Measurements from ENCODE around the gene FGF10.

FGF10 gene

DNA sequence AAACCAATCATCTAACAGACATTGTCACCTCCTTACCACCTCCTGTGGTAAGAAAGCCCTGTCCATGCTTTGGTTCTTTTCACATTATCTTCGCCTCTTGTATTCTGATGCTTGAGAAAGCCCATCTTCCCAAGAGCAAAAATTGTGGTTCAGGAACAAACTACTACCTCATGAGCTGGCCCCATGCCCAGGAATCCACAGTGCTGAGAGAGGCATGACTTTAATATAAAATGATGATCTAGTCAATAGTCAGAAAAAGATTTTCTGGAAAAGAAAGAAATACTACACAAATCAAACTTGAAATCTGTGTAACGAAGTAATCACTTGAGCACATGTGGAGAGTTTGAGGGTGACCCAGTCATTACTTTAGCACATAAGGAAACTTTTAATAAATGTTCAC, 94.7 kb downstream of the FGF10 start:
- no peaks in the 10 kb centered on the region for H3K36me3 Mint-ChIP-seq (ENCODE audit: low read depth)
- peaks cover 7% of the 10 kb centered on the region for H3K4me1 Mint-ChIP-seq
- TF ChIP-seq, protein P1, sequence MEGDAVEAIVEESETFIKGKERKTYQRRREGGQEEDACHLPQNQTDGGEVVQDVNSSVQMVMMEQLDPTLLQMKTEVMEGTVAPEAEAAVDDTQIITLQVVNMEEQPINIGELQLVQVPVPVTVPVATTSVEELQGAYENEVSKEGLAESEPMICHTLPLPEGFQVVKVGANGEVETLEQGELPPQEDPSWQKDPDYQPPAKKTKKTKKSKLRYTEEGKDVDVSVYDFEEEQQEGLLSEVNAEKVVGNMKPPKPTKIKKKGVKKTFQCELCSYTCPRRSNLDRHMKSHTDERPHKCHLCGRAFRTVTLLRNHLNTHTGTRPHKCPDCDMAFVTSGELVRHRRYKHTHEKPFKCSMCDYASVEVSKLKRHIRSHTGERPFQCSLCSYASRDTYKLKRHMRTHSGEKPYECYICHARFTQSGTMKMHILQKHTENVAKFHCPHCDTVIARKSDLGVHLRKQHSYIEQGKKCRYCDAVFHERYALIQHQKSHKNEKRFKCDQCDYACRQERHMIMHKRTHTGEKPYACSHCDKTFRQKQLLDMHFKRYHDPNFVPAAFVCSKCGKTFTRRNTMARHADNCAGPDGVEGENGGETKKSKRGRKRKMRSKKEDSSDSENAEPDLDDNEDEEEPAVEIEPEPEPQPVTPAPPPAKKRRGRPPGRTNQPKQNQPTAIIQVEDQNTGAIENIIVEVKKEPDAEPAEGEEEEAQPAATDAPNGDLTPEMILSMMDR (IDR thresholded peaks at IDR 0.05), result no peak
- DNase-seq, result no peak
- no peak overlapping the region for H3K27ac Mint-ChIP-seq
- no peak overlapping the region for H3K4me3 Mint-ChIP-seq
- H3K9me3 Mint-ChIP-seq, result peaks cover 6% of the 10 kb centered on the region
- H3K27me3 Mint-ChIP-seq (ENCODE audit: low read depth, poor library complexity), result no peaks in the 10 kb centered on the region

GRCh38 chr5:44292736-44293135, 96.5 kb downstream of the FGF10 start:
- Mint-ChIP-seq H3K9me3 (peaks cover 6% of the 10 kb centered on the region), H3K4me1 (peaks cover 7% of the 10 kb centered on the region), H3K27ac (no peak overlapping the region), H3K36me3 (ENCODE audit: low read depth) (no peaks in the 10 kb centered on the region), H3K27me3 (ENCODE audit: low read depth, poor library complexity) (no peaks in the 10 kb centered on the region), H3K4me3 (no peak overlapping the region)
- TF ChIP-seq, protein P1 (IDR thresholded peaks at IDR 0.05), result no peak
- no peak for DNase-seq

GRCh38 chr5:44278469-44278868, 110.8 kb downstream of the FGF10 start:
- no peak for DNase-seq
- H3K4me1 Mint-ChIP-seq, result no peaks in the 10 kb centered on the region
- no peaks in the 10 kb centered on the region for H3K27me3 Mint-ChIP-seq (ENCODE audit: low read depth, poor library complexity)
- no peak overlapping the region for H3K4me3 Mint-ChIP-seq
- no peaks in the 10 kb centered on the region for H3K36me3 Mint-ChIP-seq (ENCODE audit: low read depth)
- no peaks in the 10 kb centered on the region for H3K9me3 Mint-ChIP-seq
- no peak overlapping the region for H3K27ac Mint-ChIP-seq
- TF ChIP-seq, protein P1 (IDR thresholded peaks at IDR 0.05), result no peak

DNA sequence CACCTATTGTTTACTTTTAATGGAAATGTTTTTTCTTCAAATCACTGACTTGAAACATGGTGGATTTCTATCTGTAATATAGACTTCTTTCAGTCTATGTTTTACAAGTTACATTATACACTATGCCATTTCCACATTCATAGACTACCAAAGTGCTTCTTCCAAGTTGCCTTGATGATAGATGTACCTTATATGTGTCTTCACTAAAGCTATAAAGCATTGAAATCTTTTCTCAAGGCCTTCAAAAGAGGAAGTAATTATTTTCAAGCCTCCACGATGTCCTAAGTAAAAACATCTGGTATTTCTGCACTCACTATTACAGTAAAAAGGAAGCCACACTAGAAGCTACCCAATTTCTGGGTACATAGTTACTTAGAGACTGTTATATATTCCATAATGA, 113.3 kb downstream of the FGF10 start:
- TF ChIP-seq, protein P1 (IDR thresholded peaks at IDR 0.05), result no peak
- no peak overlapping the region for H3K27ac Mint-ChIP-seq
- H3K27me3 Mint-ChIP-seq (ENCODE audit: low read depth, poor library complexity), result no peaks in the 10 kb centered on the region
- no peak overlapping the region for H3K4me3 Mint-ChIP-seq
- no peaks in the 10 kb centered on the region for H3K4me1 Mint-ChIP-seq
- no peaks in the 10 kb centered on the region for H3K36me3 Mint-ChIP-seq (ENCODE audit: low read depth)
- no peak for DNase-seq
- no peaks in the 10 kb centered on the region for H3K9me3 Mint-ChIP-seq

DNA sequence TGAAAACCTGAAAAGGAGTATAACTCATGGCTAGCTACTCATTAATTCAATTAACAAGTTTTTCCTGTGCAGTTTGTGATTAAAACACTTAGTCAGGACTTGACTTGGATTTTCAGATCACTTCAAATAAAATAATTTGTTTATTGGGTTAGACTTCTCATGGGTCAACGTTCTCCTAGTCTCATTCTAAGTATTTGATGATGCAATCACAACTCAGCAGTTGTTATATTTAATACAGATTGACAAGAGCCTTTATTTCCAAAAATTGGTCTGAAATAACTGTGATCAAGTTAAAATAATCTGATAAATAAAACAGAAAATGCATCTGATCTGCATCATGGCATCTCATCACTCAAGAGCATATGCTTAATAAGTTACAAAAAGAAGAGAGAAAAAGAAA, 113.9 kb downstream of the FGF10 start:
- H3K4me3 Mint-ChIP-seq, result no peak overlapping the region
- no peak overlapping the region for H3K27ac Mint-ChIP-seq

DNA sequence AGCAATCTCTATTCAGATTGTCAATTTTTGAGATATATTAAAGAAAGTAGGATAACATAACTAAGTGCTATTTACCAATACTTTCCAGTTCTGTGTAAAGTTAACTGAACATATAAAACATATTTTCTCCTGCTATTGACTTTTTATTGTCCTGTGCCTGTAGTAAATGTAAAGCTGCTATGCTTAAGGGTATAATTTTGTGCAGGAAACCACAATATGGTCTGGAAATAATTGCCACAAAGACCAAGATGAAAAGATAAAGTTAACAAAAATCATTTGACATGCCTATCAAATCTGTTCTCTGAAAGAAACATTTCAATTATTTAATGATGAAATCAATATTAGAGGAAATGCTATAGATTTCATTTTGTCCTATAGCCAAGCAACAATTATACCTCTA, 121.3 kb downstream of the FGF10 start:
- DNase-seq, result no peak
- Mint-ChIP-seq H3K27me3 (ENCODE audit: low read depth, poor library complexity) (peaks cover 3% of the 10 kb centered on the region), H3K27ac (no peak overlapping the region), H3K36me3 (ENCODE audit: low read depth) (no peaks in the 10 kb centered on the region), H3K4me3 (no peak overlapping the region), H3K9me3 (no peaks in the 10 kb centered on the region), H3K4me1 (peaks cover 5% of the 10 kb centered on the region)
- TF ChIP-seq, protein P1 (IDR thresholded peaks at IDR 0.05), result no peak

More for the DNA sequence above, 113.9 kb downstream of the FGF10 start:
- TF ChIP-seq, protein P1 (IDR thresholded peaks at IDR 0.05), result no peak
- Mint-ChIP-seq H3K27me3 (ENCODE audit: low read depth, poor library complexity) (no peaks in the 10 kb centered on the region), H3K36me3 (ENCODE audit: low read depth) (no peaks in the 10 kb centered on the region), H3K4me1 (no peaks in the 10 kb centered on the region), H3K9me3 (no peaks in the 10 kb centered on the region)
- DNase-seq, result no peak

All from nephron progenitor cell (in vitro differentiated cells).